Tibial nerve (tissue), 3 donors: Measurements from ENCODE around the gene GRIN2A.

Experiments used
- POLR2A ChIP-seq, 2 donors: fragments of 450-650 bp; IDR thresholded peaks; one replicate each; pipeline ENCODE4 v1.6.1; 2017; ENCODE audit warnings: antibody characterized with exemption in 2 of 2, mild to moderate bottlenecking in 2 of 2, moderate library complexity in 2 of 2
- TF ChIP-seq, protein P1 (sequence below), 5 experiments: fragments of 200-600 bp in 3 of 5; fragments of 450-650 bp in 2 of 5; sonication (generic) in 3 of 5; IDR thresholded peaks; one replicate each; pipeline ENCODE4 v1.5.1; 2016 to 2019; ENCODE audit warnings: antibody characterized with exemption in 5 of 5, mild to moderate bottlenecking in 3 of 5, moderate library complexity in 2 of 5

DNA sequence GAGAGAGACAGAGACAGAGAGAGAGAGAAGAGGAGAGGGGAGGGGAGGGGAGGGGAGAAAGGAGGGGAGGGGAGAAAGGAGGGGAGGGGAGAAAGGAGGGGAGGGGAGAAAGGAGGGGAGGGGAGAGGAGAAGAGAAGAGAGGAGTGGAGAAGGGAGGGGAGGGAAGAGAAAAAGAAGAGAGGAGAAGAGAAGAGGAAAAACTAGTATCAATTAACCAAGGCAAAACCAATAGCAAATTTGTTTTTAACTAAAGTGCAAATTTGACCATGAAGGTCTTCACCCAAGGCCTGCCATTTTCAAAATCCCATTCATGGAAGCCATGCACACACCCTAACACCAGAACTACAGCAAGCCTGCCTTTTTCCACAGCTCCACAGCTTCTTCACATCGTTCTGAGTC is 16.6 kb downstream of the GRIN2A start:
- TF ChIP-seq, protein P1, sequence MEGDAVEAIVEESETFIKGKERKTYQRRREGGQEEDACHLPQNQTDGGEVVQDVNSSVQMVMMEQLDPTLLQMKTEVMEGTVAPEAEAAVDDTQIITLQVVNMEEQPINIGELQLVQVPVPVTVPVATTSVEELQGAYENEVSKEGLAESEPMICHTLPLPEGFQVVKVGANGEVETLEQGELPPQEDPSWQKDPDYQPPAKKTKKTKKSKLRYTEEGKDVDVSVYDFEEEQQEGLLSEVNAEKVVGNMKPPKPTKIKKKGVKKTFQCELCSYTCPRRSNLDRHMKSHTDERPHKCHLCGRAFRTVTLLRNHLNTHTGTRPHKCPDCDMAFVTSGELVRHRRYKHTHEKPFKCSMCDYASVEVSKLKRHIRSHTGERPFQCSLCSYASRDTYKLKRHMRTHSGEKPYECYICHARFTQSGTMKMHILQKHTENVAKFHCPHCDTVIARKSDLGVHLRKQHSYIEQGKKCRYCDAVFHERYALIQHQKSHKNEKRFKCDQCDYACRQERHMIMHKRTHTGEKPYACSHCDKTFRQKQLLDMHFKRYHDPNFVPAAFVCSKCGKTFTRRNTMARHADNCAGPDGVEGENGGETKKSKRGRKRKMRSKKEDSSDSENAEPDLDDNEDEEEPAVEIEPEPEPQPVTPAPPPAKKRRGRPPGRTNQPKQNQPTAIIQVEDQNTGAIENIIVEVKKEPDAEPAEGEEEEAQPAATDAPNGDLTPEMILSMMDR (IDR thresholded peaks at IDR 0.05), result no peak
- TF ChIP-seq POLR2A (IDR thresholded peaks at IDR 0.05), result no peak
